SK-N-DZ (cell line): ENCODE measurements around the gene MYO9B.

Experiments
- DNase-seq: peaks from one replicate; pipeline ENCODE4 v3.0.0-alpha.2; 2015; ENCODE audit warnings: low spot score

The MYO9B gene

DNA sequence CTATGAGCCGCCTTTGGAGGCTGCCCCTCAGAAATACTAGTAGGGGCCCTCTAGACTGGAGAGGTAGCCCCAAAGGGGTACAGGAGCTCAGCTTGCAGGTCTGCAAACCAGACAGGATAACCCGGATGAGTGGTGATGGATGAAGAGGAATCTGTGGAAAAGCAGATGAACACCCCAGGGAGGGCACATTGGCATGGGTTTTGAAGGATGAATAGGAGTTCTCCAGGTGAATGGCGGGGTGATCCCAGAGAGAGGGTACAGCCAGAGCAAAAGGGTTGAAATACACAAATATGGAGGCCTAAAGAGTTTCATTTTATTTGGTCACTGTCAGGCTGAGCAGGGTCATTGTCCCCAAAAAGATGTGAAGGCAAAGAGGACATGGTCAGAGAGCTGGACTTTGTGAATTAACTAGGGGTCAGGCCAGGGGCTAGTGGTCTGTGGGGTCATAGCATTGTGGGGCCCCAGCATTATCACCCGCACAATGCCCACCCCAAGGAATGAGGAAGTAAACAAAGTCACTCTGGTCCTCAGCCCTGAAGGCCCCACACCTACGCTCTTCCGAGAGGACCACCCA is 165.3 kb downstream of the MYO9B start:
- DNase-seq, result no peak

DNA sequence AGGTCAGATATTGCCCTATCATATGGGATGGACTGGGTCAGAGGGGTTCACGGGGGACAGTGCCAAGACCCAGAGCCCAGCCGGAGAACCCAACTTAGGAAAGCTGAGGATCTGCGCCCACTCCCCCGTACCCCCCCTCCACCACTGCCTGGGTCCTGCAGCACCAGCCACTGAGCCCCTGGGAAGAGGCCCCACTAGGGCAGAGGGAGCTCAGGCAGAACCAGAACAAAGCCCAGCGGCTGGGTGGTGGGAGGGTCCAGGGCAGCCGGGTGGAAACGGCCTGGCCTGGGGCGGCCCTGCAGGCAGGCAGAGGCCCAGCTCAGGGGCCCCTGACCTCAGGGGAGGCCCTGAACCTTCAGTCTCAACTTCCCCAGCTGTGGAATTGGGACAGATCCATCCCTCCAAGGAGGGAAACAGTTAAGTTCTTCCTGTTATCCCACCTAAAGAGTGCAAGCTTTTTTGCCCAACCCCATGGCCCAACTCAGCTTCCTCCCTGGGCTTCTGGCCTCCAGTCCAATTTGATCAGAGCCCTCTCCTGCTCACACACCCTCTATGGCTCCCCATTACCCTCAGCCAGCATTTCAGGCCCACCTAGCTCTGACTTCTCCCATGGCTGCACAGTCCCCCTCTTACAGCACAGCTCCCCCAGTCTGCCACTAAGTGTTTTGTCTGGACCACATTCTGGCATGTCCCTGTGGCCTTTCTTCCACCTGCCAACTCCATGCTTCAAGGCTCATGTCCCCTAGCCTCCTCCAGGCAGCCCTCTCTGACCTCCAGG is 167.0 kb downstream of the MYO9B start:
- DNase-seq, result no peak

DNA sequence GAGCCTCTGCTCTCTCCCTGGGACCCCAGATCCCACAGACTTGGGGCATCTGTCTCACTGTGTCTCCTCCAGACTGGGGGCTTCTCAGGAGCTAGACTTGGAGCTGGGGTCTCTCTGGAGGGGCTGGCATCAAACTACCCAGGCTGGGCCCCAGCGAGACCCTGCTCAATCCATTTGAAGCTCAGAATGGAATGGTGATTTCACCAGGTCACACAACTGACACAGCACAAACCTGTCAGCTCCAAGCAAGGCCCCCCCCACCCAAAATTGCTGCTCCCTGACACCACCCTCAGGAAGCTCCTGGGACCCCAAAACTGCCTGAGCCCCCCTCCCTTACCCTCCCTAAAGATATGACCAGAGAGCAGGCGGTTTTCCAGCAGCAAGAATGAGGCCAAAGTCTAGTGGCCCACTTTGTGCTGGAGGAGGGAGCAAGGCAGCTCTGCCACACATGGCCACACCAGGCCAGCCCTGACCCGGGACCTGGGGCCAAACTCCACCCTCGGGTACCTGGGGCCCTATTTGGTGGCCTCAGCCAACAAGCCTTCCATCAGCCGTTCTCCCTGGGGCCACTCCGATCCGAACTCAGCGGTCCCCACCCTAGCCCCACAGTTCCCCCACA is 167.7 kb downstream of the MYO9B start:
- DNase-seq, result no peak

DNA sequence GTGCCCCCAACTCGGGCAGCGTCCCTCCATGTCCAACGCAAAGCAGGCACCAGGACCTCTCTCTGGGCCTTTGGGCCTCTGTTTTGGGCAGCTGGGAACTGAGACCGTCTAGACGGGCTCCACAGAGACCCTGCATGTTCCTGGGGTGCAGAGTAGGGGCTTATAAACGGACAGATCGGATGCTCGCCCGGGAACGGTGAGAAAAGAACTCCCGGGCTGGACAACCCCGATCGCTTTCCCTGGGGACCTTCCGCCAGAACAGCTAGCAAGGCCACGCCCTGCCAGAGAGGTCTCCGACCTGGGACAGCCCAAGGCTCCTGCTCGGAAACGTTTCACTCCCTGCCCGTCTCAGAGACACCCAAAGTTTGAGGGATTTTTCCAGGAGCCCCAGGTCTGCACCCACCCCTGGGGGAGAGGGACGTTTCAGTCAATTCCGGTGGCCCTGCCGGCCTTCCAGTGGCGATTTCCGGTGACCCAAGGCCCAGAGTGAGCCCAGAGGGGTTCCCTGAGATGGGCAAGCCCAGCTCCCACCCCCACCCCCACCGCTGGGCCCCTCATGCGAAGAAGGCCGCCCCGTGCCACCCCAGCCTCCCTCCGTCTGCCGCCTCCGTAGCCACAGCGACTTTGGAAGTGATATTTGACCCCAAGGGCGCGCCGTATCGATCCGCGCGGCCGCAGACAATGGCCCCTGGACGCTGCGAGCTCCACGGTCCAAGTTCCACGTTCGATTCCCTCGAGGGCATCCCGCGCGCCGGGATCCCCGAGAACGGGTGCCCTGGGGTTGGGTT is 168.4 kb downstream of the MYO9B start:
- peak; percentile 69 for DNase-seq

DNA sequence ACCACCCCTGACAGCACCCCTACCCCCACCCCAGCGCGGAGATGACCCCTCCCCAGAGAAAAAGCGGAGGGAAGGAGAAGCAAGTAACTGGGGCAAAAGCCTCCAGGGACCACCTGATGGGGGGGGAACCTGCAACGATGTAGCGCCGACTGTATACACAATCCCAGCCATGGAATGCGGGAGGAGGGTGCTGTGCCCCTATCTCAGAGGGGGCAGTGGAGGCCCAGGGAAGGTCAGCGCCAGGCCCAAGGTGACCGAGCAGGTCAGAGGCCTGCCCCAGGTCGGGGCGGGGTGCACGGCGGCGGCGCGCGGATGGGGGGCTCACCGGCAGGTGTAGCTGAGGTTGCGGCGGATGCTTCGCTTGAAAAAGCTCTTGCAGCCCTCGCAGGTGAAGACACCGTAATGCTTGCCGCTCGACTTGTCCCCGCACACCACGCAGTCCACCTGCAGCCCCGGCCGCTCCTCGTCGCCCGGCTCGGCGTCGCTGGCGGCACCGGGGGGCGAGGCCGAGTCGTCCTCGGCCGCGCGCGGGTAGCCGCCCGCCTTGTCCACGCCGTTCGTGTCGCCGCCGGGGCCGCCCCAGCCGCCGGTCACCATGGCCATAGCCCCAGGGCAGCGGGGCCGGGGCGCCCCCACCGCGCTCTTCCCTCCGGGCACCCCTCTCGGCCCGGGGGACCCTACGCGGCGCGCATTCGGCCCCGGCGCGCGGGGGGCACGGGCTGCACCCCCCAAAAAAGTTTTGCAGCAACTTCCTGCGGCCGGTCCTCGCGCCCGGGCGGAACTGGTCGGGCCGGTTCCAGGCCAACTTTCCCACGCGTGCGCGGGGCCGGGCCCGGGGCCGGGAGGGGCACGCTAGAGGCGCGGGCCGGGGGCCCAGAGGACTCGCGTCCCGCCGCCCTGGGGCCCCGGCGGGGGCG is 169.3 kb downstream of the MYO9B start:
- DNase-seq, result no peak

DNA sequence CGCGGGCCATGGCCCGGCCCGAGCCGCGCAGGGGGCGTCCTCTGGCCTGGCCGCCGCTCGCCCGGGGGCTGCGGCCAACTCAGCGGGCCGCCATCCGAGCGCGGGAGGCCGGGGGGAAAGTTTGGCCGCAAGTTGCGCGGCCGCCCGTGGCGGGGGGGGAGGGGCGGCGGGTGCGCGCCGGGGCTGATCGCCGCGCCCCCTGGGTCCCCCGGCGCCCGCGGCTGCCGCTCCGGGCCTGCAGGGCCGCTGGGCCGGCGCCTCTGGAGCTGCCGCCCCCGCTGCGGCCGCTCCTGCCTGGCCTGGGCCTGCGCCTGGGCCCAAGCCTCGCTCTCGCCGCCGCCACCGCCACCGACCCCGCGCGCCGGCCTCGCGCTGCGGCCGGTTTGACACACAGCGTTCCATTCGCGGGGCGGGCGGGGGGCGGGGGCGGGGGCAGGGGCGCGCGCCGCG is 170.0 kb downstream of the MYO9B start, which contains the start of gene NR2F6:
Gene NR2F6, minus strand, starts transcription at position 385 of the 450 bp plus-strand sequence. CDS start 699 bp downstream, outside the sequence.
- DNase-seq, result no peak

DNA sequence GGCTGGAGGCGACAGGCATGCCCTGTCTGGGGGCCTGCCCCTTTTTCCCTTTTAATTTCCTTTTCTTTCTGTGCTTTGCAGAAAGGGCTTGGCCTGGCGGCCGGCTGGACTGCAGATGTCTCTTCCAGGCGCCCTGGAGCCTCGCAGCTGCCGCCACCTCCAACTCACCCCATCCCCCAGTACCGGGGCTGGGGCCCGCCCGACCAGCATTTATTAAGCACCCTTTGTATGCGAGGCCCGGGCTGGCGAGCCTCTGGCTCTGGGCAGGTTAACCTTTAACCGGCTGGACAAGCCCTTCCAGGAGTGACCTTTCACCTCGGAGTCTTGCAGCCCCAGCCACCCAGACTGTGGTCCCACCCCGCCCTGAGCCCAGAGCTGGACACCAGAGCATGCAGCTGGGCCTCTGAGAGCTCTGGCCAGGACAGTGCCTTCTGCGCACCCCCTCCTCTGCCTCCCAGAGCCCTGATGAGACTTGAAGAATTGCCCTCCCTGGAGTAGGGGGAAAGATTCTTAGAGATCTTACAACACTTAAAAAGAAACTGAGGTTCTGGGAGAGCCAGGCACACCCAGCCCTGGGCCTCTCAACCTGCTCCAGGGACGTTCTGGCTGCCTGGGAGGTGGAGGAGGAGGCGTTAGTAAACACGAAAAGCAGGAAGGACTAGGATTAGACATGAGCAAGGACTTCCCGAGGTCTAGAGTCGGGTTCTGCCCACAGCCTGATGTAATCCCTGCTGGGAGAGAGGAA is 171.3 kb downstream of the MYO9B start:
- no peak for DNase-seq

DNA sequence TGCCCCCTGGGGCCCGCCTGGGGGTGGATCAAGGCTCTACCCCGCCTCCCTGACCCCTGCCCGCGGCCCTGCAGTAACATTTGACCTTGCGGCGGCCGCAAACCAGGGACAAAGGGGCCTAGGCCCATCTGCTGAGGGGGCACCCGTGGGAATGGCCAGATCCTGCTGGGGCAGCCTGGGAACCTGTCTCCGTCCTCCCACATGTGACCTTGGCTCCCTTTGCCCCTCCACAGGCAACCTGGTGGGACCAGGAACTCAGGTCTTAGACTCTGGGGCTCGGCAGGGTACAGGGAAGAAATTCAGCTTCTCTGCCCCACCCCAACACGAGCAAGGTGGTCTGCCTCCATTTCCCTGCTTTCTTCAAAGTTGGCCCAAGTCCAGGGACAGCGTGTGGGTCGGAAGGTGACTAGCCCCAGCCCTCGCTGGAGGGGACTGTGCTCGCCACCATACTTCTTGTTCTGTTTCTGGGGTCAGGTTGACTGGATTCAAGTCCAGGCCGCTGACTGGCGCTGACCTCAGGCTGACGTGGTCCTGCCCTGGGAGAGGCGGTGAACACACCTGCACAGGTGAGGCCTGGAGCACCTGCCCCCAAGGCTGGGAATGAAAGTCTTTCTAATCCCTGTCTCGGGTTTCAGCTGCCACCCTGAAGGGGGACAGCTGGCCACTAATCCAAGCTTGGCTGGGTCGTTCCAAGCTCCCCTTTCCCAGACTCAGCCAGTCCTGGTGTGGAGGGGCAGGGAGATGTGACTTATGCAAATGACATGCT is 172.6 kb downstream of the MYO9B start:
- no peak for DNase-seq

DNA sequence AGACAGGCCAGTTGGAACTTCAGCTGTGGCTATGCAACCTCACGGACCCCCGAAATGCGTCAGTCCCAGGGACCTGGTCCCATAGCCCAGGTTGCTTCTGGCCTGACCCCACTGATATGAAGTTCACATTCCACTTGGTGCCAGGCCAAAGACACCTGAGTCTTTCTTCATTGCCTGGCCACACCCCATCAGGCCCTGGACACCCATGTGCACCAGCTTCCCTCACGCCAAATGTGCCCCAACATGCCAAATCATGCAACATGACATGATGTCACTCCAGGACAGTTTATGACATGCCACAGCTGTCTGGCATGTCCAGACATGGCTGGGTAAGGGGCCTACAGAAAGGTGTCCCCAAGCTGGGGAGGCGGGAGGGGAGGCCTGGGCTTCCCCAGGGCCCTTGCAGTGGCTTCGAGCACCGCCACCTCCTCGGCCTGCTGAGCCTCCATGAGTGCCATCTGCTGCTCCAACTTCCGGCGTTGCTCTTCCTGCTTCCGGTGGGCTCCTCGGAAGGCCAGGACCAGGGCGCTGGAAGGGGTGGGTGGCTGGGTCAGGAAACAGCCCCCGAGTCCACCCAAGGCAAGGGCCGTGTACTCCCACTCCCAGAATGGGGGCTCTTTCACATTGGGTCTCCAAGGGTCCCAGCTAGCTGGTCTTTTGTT is 174.4 kb downstream of the MYO9B start:
- no peak for DNase-seq

DNA sequence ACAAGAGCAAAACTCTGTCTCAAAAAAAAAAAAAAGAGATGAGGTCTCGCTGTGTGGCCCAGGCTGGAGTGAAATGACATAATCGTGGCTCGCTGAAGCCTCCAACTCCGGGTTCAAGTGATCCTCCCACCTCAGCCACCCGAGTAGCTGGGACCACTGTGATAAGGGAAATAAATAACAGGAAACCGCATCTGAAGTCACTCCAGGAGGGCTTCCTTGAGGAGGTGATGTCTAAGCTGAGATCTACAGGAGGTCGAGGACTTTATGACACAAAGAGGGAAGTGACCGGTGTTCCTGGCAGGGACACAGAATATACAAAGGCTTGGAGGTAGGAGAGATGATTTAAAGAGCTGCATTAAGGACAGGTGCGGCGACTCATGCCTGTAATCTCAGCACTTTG is 179.1 kb downstream of the MYO9B start:
- no peak for DNase-seq

DNA sequence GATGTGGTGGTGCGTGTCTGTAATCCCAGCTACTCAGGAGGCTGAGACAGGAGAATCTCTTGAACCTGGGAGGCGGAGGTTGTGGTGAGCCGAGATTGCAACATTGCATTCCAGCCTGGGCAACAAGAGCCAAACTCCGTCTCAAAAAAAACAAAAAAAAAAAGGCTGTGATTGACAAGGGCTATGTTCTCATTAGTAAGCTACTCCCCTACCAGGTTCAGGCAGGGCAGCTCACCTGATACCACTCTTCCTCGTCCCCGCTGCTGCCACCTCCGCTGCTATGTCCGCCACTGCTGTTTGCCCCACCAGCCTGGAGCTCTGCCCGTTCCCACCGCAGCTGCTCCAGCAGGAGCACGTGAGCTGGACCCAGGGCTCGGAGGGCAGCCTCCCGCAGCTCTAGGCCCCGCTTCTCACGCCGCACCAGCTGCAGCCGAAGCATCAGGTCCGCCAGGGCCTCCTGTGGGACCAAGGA is 179.6 kb downstream of the MYO9B start:
- DNase-seq, result no peak

DNA sequence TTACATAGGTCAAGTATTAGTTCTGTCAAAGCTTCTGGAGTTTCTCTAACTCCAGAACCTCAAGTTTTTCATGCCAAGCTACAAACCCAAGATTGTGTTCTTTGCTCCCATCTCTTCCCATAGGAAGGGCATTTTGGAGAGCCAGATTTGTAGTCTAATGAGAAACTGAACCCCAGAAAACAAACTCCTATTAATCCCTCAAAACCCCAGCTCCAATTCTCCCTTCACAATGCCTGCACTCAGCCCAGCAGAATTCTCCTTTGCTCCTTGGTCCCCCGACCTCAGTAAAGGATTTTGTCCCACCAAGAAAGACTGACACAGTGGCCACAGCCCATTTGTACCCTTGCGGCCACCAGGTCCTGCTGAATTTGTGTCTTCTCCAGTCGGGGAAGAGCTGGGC is 180.6 kb downstream of the MYO9B start:
- DNase-seq, result no peak

DNA sequence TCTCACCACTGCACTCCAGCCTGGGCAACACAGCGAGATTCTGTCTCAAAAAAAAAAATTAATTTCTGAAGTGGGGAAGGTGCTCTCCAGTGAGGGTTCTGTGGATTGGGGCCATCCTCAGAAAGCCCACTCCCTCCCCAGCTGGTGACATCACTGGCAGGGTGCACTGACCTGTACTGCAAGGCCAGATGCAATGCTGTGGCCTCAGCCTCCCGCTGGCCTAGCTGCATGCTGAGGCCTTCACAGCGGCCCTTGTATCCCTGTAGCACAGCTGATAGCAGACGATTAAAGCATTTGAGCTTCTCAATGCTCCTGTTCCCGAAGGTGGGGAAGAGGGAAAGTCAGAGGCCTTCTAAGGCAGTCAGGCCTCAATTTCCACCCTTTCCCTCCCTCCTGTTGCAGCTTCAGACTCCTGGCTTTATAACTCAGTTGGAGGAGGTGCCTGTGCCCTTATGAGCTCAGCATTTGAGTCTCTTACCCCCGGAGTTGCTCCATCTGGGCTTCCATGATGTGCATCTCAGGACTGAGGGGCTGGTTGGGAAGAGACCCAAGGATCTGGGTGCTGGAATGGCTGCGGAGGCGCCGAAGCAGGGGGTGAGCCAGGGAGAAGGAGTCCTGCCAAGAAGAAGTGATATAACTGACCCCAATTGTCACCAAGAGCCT is 183.7 kb downstream of the MYO9B start:
- no peak for DNase-seq

DNA sequence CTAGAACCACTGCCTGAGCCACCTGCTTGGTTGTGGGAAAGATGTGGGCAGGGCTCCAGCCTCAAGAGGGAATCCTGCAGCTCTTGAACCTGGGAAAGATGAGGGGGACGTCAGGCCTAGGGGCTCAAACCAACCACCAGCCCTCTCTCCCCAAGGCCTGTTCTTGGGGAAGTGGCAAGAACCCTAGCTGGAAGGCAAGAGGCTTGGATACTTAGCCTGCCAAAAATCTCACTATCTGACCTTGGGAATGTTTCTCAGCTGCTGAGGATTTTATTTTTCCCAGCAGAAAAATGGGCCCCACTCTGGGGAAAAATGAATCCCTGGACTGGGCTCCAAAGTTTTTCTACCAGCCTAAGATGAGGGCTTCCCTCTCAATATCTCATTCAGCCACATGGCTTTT is 184.4 kb downstream of the MYO9B start:
- DNase-seq, result no peak

DNA sequence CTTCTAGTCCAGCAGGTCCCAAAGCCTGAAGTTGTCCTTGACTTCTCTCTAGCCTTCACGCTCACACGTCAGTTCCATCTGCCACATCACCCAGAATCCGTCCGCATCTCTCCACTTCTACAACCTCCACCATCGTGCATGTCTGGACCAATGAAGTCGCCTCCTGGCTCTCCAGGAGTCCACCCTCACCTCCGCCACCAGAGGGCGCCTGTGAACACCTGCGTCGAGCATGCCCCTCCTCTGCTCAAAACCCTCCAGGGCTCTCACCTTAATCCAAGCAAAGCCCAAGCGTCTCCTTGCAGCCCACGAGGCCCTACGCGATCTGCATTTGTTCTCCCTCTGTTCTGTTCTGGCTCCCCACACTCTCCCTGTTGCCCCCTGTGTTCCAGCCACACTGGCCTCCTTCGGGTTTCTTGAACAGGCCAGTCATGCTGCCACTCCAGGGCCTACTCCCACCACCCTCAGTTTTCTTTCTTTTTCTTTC is 185.3 kb downstream of the MYO9B start:
- DNase-seq, result peak; percentile 85

DNA sequence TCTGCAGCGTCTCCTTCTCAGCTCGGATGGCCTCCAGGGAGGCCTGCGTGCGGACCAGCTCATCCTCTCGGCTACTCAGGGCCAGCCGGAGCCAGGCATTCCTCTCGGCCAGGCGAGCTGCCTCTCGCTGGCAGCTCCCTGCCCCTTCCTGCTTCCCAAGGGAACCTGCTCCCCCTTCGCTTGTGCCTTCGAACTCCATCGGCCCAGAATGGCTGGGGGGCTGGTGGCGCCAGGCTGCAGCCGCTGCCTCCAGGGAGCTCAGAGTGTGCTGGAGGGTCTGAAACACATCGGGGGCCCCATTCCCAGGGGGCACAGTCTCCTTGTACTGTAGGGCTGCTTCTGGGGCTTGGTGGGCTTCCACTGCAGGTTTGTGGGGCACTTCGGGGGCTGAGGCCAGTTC is 187.0 kb downstream of the MYO9B start:
- DNase-seq, result no peak
